ENCODE measurements around the gene TINAGL1.

The TINAGL1 gene

DNA sequence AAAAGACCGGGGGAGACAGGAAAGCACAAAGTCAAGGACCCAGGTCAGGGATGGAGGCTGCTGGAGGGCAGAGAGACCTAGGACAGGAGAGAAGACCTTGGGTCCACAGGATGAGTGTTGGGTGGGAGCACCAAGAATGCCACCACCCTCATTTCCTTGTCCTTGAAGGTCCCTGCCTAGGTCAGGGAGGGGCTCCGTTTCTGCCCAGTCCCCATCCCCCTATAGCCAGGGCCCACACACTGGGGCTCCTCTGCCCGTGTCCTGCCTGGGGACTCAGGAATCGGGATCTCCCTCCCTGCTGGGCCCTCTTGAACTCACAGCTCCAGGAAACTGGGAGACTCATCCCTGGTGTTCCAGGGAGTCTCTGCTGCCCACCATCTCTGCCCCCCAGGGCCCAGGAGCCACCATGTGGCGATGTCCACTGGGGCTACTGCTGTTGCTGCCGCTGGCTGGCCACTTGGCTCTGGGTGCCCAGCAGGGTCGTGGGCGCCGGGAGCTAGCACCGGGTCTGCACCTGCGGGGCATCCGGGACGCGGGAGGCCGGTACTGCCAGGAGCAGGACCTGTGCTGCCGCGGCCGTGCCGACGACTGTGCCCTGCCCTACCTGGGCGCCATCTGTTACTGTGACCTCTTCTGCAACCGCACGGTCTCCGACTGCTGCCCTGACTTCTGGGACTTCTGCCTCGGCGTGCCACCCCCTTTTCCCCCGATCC lies 584 bp downstream of the TINAGL1 start:
- Histone ChIP-seq H3K79me2 (ENCODE audit: low read length) (no peaks in the 10 kb centered on the region), H3K27ac (ENCODE audit: low read length) (no peak overlapping the region), H3K4me2 (ENCODE audit: low read depth, low read length) (peak overlapping the region; percentile 38; the same call in 1 of the 2 replicates), H3K9ac (ENCODE audit: low read length) (no peak overlapping the region), H3K4me1 (ENCODE audit: low read length) (no peaks in the 10 kb centered on the region), H3K9me3 (replicated peaks; ENCODE audit: insufficient read depth, low read length) (no peaks in the 10 kb centered on the region), H3K9me2 (replicated peaks; ENCODE audit: insufficient read depth, low read length) (no peaks in the 10 kb centered on the region), H2AFZ (ENCODE audit: low read length) (peak overlapping the region; percentile 75), H3F3A (ENCODE audit: insufficient read depth, low read length) (no peaks in the 10 kb centered on the region), H3K36me3 (replicated peaks; ENCODE audit: insufficient read depth, low read length) (no peaks in the 10 kb centered on the region), H4K20me1 (ENCODE audit: insufficient read depth, low read length) (no peaks in the 10 kb centered on the region), H3K4me3 (ENCODE audit: low read length) (peak overlapping the region; percentile 39), H3K27me3 (replicated peaks; ENCODE audit: insufficient read depth, low read length) (peaks cover 6% of the 10 kb centered on the region)
- no peak for DNase-seq
- TF ChIP-seq EZH2 (optimal IDR thresholded peaks at IDR 0.05; ENCODE audit: low read depth, low read length) (no peak), EZH2phosphoT487 (IDR thresholded peaks at IDR 0.05; ENCODE audit: low read length) (no peak)
- TF ChIP-seq, protein P1, sequence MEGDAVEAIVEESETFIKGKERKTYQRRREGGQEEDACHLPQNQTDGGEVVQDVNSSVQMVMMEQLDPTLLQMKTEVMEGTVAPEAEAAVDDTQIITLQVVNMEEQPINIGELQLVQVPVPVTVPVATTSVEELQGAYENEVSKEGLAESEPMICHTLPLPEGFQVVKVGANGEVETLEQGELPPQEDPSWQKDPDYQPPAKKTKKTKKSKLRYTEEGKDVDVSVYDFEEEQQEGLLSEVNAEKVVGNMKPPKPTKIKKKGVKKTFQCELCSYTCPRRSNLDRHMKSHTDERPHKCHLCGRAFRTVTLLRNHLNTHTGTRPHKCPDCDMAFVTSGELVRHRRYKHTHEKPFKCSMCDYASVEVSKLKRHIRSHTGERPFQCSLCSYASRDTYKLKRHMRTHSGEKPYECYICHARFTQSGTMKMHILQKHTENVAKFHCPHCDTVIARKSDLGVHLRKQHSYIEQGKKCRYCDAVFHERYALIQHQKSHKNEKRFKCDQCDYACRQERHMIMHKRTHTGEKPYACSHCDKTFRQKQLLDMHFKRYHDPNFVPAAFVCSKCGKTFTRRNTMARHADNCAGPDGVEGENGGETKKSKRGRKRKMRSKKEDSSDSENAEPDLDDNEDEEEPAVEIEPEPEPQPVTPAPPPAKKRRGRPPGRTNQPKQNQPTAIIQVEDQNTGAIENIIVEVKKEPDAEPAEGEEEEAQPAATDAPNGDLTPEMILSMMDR (IDR thresholded peaks at IDR 0.05; ENCODE audit: low read length), result no peak

DNA sequence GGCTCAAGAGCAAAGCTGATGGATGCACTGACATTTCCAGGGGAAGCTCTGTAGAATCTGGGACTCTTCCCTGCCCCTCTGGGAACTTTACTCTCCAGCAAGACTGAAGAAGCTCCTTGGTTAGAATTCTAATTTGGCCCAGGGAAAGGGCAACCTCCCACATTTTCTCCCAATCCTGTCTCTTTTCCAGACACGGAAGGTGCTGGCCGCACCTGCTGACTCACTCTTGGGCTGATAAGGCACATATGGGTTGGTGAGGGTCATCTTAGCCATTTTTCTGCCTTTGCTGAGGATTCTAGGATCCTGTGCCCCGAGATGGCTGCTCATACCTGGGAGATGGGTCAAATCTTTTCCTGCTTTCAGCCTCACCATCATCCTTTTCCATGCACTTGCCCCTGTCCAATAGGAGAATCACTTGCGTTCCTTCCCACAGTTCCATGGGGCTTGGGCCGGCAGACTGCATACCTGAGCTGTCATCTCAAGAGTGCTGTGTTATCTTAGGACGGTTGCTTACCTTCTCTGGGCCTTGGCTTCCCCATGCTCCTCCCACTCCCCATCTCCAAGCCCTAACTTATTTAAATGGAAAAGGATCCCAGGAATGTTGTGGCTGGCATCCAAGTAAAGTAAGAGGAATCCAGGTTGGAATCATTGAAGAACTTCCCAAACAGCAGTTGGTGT lies 1.3 kb downstream of the TINAGL1 start:
- no peaks in the 10 kb centered on the region for H3K79me2 ChIP-seq (ENCODE audit: low read length)
- DNase-seq, result no peak
- H3F3A ChIP-seq (ENCODE audit: insufficient read depth, low read length), result no peaks in the 10 kb centered on the region
- H3K27ac ChIP-seq (ENCODE audit: low read length), result no peak overlapping the region
- H3K9me2 ChIP-seq (replicated peaks; ENCODE audit: insufficient read depth, low read length), result no peaks in the 10 kb centered on the region
- H3K9me3 ChIP-seq (replicated peaks; ENCODE audit: insufficient read depth, low read length), result no peaks in the 10 kb centered on the region
- H3K27me3 ChIP-seq (replicated peaks; ENCODE audit: insufficient read depth, low read length), result peaks cover 6% of the 10 kb centered on the region
- H2AFZ ChIP-seq (ENCODE audit: low read length), result no peak overlapping the region
- no peaks in the 10 kb centered on the region for H3K36me3 ChIP-seq (replicated peaks; ENCODE audit: insufficient read depth, low read length)
- no peak overlapping the region for H3K4me2 ChIP-seq (ENCODE audit: low read depth, low read length)
- no peaks in the 10 kb centered on the region for H3K4me1 ChIP-seq (ENCODE audit: low read length)
- no peak overlapping the region for H3K4me3 ChIP-seq (ENCODE audit: low read length)
- no peak overlapping the region for H3K9ac ChIP-seq (ENCODE audit: low read length)
- H4K20me1 ChIP-seq (ENCODE audit: insufficient read depth, low read length), result no peaks in the 10 kb centered on the region
- TF ChIP-seq, protein P1 (IDR thresholded peaks at IDR 0.05; ENCODE audit: low read length), result no peak
- TF ChIP-seq EZH2phosphoT487 (IDR thresholded peaks at IDR 0.05; ENCODE audit: low read length) (no peak), EZH2 (optimal IDR thresholded peaks at IDR 0.05; ENCODE audit: low read depth, low read length) (no peak)

DNA sequence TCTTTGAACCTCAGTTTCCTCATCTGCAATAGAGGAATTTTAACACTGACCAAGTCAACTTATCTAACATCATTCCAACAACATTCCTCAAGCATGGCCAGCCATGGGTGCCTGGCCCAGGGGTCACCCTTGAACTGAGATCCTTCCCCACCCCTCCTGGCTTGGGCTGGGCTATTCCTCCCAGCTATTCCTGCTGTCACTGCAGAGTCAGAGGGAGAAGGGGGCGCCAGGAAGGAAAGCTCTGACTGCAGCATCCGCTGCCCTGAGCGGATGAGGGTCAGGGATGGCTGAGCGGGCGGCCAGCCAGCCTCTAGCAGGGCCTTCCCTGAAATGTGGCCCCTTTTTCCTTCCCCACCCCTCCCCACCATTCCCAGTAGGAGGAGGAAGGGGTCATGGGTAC lies 3.1 kb downstream of the TINAGL1 start:
- Histone ChIP-seq H3K9me2 (replicated peaks; ENCODE audit: insufficient read depth, low read length) (no peaks in the 10 kb centered on the region), H2AFZ (ENCODE audit: low read length) (no peak overlapping the region), H3F3A (ENCODE audit: insufficient read depth, low read length) (no peaks in the 10 kb centered on the region), H3K9me3 (replicated peaks; ENCODE audit: insufficient read depth, low read length) (no peaks in the 10 kb centered on the region), H3K9ac (ENCODE audit: low read length) (no peak overlapping the region), H4K20me1 (ENCODE audit: insufficient read depth, low read length) (no peaks in the 10 kb centered on the region), H3K27me3 (replicated peaks; ENCODE audit: insufficient read depth, low read length) (peaks cover 6% of the 10 kb centered on the region), H3K4me2 (ENCODE audit: low read depth, low read length) (no peak overlapping the region), H3K36me3 (replicated peaks; ENCODE audit: insufficient read depth, low read length) (no peaks in the 10 kb centered on the region), H3K4me1 (ENCODE audit: low read length) (no peaks in the 10 kb centered on the region), H3K4me3 (ENCODE audit: low read length) (no peak overlapping the region), H3K79me2 (ENCODE audit: low read length) (no peaks in the 10 kb centered on the region), H3K27ac (ENCODE audit: low read length) (no peak overlapping the region)
- no peak for DNase-seq
- TF ChIP-seq EZH2phosphoT487 (IDR thresholded peaks at IDR 0.05; ENCODE audit: low read length) (no peak), EZH2 (optimal IDR thresholded peaks at IDR 0.05; ENCODE audit: low read depth, low read length) (no peak)
- TF ChIP-seq, protein P1 (IDR thresholded peaks at IDR 0.05; ENCODE audit: low read length), result no peak
